ENCODE measurements around the gene LRRN2.
"Not testable (repeated sequence)": the region's sequence is repeated elsewhere in the genome, so short reads cannot be mapped to it uniquely, and the experiment has no call there.

Gene LRRN2

DNA sequence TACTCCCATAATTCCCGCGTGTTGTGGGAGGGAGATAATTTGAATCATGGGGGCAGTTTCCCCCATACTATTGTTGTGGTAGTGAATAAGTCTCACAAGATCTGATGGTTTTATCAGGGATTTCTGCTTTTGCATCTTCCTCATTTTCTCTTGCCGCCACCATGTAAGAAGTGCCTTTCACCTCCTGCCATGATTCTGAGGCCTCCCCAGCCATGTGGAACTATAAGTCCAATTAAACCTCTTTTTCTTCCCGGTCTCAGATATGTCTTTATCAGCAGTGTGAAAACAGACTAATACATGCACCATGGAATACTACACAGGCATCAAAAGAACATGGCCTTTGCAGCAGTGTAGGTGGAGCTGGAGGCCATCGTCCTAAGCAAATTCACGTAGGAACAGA lies 56.1 kb downstream of the LRRN2 start:
- DNase-seq (ENCODE audit: low read depth) = not testable (repeated sequence)

DNA sequence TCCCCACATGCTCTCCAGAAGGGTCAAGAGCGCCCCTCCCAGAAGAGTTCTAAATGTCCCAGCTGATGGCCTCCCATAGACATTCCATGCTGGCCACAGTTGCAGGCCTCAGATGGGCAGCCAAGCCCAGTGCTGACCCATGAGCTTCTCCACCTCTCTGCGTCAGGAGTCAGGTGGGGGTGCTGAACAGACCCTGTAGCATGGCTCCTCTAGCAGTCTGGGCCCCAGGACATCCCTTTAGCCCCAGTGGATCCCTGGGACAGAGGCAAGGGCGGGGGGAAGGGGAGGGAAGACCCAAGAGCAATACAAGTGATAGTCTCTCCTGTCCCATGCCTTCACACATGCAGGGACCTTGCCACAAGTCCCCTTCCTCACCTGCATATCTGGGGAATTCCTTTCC lies 56.7 kb downstream of the LRRN2 start:
- no peak for DNase-seq (ENCODE audit: low read depth)

DNA sequence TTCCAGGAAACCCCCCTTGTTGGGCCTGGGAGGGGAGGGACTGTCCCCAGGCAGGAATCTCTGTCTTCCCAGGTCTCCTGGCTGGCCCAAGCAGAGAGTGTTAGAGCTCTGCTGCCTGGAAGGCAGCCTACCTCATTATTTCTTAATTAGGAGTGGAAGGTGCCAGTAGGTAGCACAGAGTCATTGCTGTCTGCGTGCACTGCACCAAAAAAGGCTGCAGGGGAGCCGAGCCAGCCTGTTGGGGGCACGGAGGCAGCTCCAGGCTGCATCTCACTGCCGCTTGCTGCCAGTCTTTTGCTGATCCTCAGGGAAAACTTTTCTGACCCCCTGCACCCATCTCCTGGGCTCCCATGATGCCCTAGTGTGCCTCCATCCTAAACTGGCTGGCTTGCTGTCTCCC lies 58.1 kb downstream of the LRRN2 start:
- DNase-seq (ENCODE audit: low read depth) = no peak

DNA sequence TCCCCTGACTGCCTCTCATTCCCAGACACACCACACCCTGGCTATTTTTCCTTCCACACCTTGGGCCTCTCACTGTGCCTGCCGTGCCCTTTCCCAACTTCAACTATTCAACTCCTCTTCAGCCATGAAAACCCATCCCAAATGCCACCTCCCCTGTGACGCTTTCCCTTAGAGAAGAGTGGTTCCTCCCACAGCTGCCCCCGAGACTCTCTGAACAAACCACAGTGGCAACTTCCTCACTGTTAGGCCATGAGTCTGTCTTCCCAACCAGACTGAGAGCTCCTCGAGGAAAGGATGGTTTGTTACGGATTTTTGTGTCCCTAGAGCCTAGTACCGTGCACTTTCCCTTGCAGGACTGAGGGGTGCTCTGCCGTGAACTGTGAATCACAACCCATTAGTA lies 59.2 kb downstream of the LRRN2 start:
- DNase-seq (ENCODE audit: low read depth) = no peak

- DNase-seq (ENCODE audit: low read depth) = no peak
These were observed 60.8 kb downstream of the LRRN2 start for GRCh38 chr1:204624631-204625216.

DNA sequence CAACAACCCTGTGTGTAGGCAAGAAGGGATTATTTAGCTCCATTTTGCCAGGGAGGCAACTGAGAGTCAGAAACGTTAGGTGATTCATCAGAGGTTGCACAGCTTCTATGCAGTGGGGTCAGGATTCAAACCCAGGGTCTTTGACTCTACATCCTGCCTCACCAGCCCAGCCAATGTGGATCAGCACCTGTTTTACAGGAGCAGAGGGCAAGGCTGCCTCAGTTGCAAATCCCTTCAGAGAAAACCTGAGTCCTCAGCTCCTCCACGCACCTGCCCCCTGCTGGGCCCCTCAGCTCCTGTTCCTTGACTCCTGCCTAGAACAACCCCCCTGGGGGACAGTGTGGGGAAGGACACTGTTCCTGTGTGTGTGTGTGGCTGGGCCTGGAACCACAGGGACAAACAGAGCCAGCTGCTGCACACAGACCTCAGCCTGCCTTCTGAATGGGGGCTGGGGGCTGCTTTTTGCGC lies 61.6 kb downstream of the LRRN2 start:
- DNase-seq (ENCODE audit: low read depth) = no peak

DNA sequence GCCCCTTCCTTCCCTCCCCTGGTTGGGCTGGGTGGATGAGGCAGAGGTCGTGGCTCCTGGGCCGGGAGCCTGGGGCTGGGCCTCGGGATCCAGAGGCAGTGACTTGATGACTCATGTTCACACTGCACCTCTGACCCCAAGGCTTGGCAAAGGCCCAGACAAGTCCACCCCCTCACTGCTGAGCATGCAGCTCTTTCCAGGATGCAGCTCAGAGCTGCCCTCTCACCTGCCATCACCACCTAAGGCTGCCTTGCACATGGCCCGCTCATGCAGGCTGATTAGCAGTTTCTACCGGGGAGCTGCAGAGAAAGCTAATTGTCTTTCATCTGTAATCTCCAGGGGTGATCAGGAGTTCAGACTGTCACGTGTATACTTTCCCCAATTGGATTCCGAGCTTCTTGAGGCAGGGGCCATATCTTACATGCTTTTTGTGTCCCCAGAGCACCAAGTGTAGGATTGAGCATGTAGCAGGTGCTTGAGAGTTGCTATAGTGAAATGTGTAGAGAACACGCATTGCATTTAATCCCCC lies 62.1 kb downstream of the LRRN2 start:
- no peak for DNase-seq (ENCODE audit: low read depth)

DNA sequence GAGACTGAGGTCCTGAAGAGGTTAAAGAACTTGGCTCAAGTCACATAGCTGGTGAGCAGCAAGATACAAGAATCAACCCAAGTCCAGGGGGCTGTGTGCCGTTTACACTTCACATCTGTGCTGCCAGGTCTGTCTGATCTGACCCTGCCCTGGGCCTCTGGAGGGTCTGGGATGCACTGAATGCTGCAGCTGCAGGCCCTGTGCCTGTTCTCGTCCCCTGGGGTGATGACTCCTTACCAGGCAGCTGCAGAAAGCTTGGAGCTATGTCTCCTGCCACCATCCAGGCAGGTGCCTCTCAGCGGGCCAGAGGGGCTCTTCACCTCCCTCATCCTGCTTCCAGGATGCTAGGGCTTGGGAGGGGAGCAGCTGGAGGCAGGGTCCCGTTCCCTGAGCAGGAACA lies 63.5 kb downstream of the LRRN2 start:
- no peak for DNase-seq (ENCODE audit: low read depth)

- no peak for DNase-seq (ENCODE audit: low read depth)
These were observed 64.1 kb downstream of the LRRN2 start for GRCh38 chr1:204621396-204621795.

GRCh38 chr1:204619721-204620120 lies 65.8 kb downstream of the LRRN2 start:
- no peak for DNase-seq (ENCODE audit: low read depth)

- no peak for DNase-seq (ENCODE audit: low read depth)
These were observed 67.3 kb downstream of the LRRN2 start for GRCh38 chr1:204618148-204618760.

GRCh38 chr1:204617256-204618147 lies 68.0 kb downstream of the LRRN2 start:
- no peak for DNase-seq (ENCODE audit: low read depth)

DNA sequence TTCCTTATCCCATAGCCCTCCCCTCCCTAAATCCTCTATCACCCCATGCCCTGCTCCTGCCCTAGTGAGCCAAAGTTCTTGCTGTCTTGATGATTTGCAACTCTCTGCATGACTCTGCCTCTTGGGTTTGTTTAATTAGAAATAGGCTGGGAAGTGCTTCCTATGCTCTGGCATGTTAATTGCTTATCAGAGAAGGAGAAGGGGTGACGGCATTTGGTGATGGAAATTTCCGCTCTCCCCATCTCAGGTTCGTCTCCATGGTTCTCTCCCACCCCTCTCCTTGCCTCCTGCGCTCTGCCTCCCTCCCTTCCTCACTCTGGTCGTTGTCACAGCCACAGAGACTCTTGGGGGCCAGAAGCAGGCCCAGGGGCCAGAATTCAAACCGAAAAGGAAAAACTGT lies 68.9 kb downstream of the LRRN2 start:
- DNase-seq (ENCODE audit: low read depth) = no peak

DNA sequence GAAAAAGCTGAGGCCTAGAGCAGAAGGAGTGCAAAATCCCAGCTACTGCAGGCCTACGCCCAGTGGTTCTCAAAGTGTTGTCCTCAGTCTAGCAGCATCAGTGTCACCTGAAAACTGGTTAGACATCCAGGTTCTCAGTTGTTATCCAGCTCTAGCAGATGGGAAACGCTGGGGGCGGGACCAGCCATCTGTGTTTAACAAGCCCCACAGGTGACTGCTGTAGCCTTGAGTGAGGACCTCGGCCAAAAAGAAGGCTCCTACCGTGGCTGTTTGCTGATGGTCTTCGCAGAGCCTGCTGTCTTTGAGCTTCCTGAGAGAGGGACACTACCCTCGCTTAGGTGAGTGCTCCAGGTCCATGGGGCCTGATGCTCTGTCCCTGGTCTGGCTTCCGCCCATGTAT lies 69.7 kb downstream of the LRRN2 start:
- no peak for DNase-seq (ENCODE audit: low read depth)

- DNase-seq (ENCODE audit: low read depth) = no peak
These were observed 71.9 kb downstream of the LRRN2 start for GRCh38 chr1:204613636-204614035.

DNA sequence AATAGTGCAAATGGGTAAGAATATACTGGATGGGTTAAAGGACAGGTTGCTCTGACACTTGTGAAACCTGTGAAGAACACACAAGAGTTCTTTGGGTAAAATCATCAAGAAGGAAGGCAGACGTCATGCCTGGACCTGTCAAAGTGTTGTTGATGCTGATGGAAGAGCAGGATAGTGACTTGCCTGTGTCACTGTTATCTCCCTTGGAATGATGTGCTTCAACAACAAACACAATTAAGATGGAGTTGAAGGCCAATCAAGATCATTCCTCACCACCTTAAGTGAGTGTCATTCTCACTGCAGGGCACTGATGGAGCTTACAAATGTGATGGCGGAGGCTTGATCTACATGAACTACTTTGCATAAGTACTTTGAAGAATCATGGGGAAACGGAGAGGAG lies 73.2 kb downstream of the LRRN2 start:
- no peak for DNase-seq (ENCODE audit: low read depth)

- DNase-seq (ENCODE audit: low read depth) = no peak
These were observed 74.5 kb downstream of the LRRN2 start for GRCh38 chr1:204611036-204611435.

DNA sequence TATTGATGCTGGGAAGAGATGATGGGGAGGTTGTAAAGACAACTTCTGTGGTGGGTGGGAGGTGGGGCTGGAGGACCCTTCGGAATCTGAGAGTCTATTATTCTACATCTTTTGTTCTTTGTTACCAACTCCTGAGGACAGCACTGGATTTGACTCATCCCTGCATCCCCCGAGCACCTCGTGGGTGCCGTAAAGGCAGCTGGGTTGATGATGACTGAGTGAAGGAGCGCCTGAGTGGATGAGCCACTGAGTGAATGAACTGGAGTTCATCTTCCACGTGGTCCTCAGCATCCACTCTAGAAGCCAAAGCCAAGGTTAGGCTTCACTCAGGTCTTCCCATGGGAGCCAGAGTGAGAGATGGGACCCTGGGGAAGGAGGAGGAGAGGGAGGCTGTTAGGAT lies 77.6 kb downstream of the LRRN2 start:
- DNase-seq (ENCODE audit: low read depth) = no peak

DNA sequence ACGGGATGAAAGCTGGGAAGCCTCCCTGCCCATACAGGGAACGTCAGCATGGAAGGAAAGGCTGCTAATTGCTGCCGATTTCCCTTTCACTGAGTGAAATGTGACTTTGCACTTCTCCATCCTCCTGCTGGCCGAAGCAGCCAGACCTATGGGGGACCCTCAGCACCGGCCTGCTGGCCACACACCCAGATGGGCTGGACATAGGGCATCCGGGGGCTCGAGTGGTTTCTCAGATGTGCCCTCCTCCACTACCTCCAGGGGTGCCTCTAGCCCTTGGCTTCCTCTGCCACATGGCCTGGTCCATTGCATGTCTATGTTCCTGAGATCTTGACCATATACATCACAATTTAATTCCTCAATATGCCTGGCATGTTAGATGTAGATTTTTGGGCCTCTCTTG lies 79.7 kb downstream of the LRRN2 start:
- no peak for DNase-seq (ENCODE audit: low read depth)

DNA sequence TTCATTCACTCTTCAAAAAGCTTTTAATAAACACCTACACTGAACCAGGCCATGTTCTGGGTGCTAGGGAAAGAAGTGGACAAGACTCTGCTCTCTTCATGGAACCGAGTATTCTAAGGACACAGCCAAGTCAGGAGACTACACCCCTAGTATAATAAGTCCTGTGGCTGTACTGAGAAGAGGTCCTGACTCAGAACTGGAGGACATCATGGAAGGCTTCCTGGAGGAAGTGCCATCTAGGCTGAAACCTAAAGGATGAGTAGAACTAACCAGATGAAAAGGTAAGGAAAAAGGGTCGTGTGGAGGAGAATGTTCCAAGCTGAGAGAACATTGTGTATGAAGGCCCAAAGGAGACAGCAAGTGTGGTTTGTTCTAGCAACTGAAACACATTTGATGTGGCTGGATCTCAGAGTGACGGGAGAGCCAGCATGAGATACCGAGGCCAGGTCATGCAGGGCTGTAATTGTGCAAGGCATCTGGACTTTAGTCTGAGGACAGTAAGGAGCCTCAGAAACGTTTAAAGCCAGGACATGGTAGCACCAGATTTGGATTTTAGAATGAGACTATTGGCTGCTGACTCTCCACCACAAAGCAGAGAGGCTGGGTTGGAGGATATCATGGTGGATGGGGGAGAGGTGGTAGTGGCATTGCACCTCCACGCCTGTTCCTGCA lies 82.5 kb downstream of the LRRN2 start:
- no peak for DNase-seq (ENCODE audit: low read depth)

DNA sequence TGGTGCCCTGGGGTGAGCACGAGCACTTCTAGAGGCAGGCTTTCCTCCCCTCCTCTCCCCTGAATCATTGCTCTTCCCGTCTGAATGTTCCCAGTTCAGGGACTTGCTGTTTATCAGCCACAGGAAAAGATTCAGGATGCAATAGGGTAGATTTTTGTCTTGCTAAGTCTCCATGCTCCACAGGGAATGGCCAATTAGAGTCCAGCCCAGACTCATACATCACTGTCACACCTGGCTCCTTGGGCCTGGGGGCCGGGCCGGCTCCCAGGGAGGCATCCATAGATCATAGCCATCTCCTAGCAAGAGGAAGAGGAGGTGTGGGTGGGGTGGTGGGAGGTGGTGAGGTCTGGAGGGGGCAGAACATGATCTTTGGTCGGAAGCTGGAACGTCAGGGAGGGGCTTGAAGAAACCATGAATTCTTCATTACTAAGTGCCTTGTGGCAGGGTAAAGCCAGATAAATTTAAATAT lies 83.4 kb downstream of the LRRN2 start:
- no peak for DNase-seq (ENCODE audit: low read depth)

GRCh38 chr1:204600968-204601367 lies 84.6 kb downstream of the LRRN2 start:
- no peak for DNase-seq (ENCODE audit: low read depth)
